ENCODE data around the gene KLHL18. TPM values are rescaled to one million over a fixed set of nuclear protein-coding genes. Genes with fewer than 3 reads are reported as not detected.
"Not testable (repeated sequence)": the region's sequence is repeated elsewhere in the genome, so short reads cannot be mapped to it uniquely, and the experiment has no call there.

Gene KLHL18
- total RNA-seq, 3 donors from 2014 or later (not counting 1 experiment from before 2014, with no cell fraction given) = 37.3 to 47.9 (median 45.2) TPM

DNA sequence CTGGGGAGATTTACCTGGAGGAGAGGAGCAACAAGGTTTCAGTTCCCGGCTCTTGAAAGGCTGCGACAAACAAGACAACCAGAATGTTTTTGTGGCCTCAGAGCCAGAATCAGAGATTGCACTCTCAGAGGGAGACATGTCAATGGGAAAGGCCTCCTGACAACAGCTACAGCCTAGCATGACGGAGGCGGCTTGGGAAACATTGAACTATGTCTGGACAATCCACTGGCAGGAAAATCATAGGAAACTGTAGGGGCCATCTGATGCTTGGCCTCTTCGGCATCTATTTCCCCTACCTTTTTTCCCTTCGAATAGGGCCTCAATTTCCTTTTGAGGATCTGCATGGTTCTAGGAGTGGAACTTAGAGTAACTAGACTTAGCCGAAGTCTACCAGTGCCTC, 84.9 kb downstream of the KLHL18 start:
- peaks cover 4 to 5% of the 10 kb centered on the region in 2 donors for H3K4me1 Mint-ChIP-seq
- no peak overlapping the region for H3K27ac ChIP-seq (ENCODE audit: low read length)
- no peaks in the 10 kb centered on the region for H3K9me3 ChIP-seq (ENCODE audit: control insufficient read depth, insufficient read depth, low read length)
- H3K4me3 ChIP-seq (ENCODE audit: low read length) = no peak overlapping the region
- H3K27me3 Mint-ChIP-seq (ENCODE audit: low read depth in 2 of 2) = peaks cover 0 to 9% of the 10 kb centered on the region in 2 donors
- ATAC-seq (no peak), DNase-seq (no peak)
- 94% methylated on average over 7 of the region's 7 CpGs for WGBS (ENCODE audit: insufficient coverage)
- no peak overlapping the region for H3K27ac Mint-ChIP-seq
- H3K4me3 Mint-ChIP-seq = no peak overlapping the region
- H3K27me3 ChIP-seq (ENCODE audit: control insufficient read depth, insufficient read depth, low read length) = peaks cover 4% of the 10 kb centered on the region
- intact Hi-C loops (cut with micrococcal nuclease) = no loop called here
- H3K36me3 Mint-ChIP-seq = no peaks in the 10 kb centered on the region
- H3K9me3 Mint-ChIP-seq = no peaks in the 10 kb centered on the region
- H3K36me3 ChIP-seq (ENCODE audit: control insufficient read depth, insufficient read depth, low read length) = no peaks in the 10 kb centered on the region
- H3K4me1 ChIP-seq (ENCODE audit: control insufficient read depth, insufficient read depth, low read length) = peaks cover 5% of the 10 kb centered on the region
- TF ChIP-seq, protein P1, sequence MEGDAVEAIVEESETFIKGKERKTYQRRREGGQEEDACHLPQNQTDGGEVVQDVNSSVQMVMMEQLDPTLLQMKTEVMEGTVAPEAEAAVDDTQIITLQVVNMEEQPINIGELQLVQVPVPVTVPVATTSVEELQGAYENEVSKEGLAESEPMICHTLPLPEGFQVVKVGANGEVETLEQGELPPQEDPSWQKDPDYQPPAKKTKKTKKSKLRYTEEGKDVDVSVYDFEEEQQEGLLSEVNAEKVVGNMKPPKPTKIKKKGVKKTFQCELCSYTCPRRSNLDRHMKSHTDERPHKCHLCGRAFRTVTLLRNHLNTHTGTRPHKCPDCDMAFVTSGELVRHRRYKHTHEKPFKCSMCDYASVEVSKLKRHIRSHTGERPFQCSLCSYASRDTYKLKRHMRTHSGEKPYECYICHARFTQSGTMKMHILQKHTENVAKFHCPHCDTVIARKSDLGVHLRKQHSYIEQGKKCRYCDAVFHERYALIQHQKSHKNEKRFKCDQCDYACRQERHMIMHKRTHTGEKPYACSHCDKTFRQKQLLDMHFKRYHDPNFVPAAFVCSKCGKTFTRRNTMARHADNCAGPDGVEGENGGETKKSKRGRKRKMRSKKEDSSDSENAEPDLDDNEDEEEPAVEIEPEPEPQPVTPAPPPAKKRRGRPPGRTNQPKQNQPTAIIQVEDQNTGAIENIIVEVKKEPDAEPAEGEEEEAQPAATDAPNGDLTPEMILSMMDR (IDR thresholded peaks at IDR 0.05) = no peak

DNA sequence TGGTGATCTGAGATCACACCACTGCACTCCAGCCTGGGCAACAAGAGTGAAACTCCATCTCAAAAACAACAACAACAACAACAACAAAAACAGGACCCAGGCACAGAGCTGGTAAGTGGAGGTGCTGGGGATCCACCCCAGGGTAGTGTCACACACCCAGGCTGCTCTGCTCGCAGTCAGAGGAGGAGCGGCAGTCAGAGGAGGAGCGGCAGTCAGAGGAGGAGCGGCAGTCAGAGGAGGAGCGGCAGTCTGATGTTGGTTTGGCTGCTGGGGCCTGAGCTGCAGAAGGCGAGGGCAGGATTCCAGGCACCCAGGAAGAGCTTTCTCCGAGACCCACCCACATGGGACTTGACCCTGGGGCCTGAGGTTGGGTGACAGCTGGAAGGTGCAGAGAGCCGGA, 87.3 kb downstream of the KLHL18 start:
- H3K27ac Mint-ChIP-seq; H3K4me3 ChIP-seq (ENCODE audit: low read length); intact Hi-C loops (cut with micrococcal nuclease): not testable (repeated sequence)

DNA sequence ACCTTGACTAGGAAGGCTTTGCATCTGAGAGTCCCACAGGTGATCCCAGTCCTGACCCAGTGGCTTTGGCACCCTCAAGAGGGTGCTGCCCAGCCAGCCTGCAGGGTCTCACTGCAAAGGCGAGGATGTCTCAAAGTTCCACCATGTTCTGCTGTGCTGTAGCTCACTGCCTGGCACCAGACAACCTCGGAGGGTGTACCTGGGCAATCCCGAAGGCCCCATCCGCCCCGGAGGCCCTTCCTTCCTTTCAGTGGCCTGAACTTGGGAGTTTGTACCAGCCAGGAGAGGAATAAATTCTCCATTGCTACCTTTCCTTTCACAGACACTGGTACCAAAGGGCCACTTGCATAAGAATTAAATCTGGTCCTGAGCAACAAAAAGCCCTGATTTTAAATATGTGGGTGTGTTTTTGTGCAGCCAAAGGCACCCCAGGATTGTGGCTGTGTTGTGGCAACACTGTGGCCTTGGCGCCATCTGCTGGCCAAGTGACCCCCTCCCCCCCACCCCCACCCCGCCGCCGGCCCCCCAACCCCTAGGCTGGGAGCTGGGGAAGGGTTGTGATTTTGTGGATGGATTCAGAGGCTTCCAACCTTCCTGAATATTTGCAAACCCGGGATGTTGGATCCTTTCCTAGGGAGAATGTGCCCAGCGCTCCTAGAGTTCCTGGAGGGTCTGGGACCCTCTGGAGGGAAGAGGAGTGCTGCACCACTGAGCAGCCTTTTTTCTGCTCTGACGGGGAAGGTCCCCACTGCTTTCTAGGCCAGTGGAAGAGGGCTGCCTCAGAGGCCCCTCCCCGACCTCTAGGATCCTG, 88.3 kb downstream of the KLHL18 start:
- intact Hi-C loops (cut with micrococcal nuclease) = no loop called here

More for the DNA sequence above, 87.3 kb downstream of the KLHL18 start:
- H3K27me3 ChIP-seq (ENCODE audit: control insufficient read depth, insufficient read depth, low read length); H3K36me3 Mint-ChIP-seq; H3K27ac ChIP-seq (ENCODE audit: low read length); DNase-seq; H3K9me3 ChIP-seq (ENCODE audit: control insufficient read depth, insufficient read depth, low read length); H3K4me3 Mint-ChIP-seq; H3K27me3 Mint-ChIP-seq (ENCODE audit: low read depth in 2 of 2); H3K36me3 ChIP-seq (ENCODE audit: control insufficient read depth, insufficient read depth, low read length); H3K9me3 Mint-ChIP-seq; H3K4me1 ChIP-seq (ENCODE audit: control insufficient read depth, insufficient read depth, low read length); H3K4me1 Mint-ChIP-seq; ATAC-seq: not testable (repeated sequence)
- WGBS (ENCODE audit: insufficient coverage) = 95% methylated on average over 8 of the region's 8 CpGs

DNA sequence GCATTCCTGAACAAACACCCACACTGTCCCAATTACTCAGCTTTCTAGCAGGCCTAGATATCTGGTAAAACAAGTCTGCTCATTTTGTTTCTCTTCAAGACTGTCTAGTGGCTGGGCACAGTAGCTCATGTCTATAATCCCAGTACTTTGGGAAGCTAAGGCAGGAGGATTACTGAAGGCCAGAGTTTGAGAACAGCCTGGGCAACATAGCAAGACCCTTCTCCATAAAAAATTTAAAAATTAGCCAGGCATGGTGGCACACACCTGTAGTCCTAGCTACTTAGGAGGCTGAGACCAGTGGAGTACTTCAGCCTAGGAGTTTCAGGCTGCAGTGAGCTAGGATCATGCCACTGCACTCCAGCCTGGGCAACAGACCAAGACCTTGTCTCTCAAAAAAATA, 91.8 kb downstream of the KLHL18 start:
- no peak overlapping the region for H3K4me3 Mint-ChIP-seq
- ATAC-seq = no peak
- TF ChIP-seq, protein P1 (IDR thresholded peaks at IDR 0.05) = no peak
- no peak for DNase-seq
- intact Hi-C loops (cut with micrococcal nuclease) = no loop called here
- no peak overlapping the region for H3K27ac ChIP-seq (ENCODE audit: low read length)
- no peaks in the 10 kb centered on the region for H3K36me3 ChIP-seq (ENCODE audit: control insufficient read depth, insufficient read depth, low read length)
- peaks cover 7 to 12% of the 10 kb centered on the region in 2 donors for H3K4me1 Mint-ChIP-seq
- H3K27ac Mint-ChIP-seq = no peak overlapping the region
- no peak overlapping the region for H3K4me3 ChIP-seq (ENCODE audit: low read length)
- H3K9me3 Mint-ChIP-seq = no peaks in the 10 kb centered on the region
- H3K36me3 Mint-ChIP-seq = no peaks in the 10 kb centered on the region
- no peaks in the 10 kb centered on the region for H3K9me3 ChIP-seq (ENCODE audit: control insufficient read depth, insufficient read depth, low read length)
- peaks cover 5% of the 10 kb centered on the region for H3K4me1 ChIP-seq (ENCODE audit: control insufficient read depth, insufficient read depth, low read length)
- peaks cover 4% of the 10 kb centered on the region for H3K27me3 ChIP-seq (ENCODE audit: control insufficient read depth, insufficient read depth, low read length)
- peaks cover 0 to 9% of the 10 kb centered on the region in 2 donors for H3K27me3 Mint-ChIP-seq (ENCODE audit: low read depth in 2 of 2)

More for the DNA sequence above, 88.3 kb downstream of the KLHL18 start:
- Mint-ChIP-seq H3K27me3 (ENCODE audit: low read depth in 2 of 2) (peaks cover 0 to 11% of the 10 kb centered on the region in 2 donors), H3K4me3 (no peak overlapping the region), H3K9me3 (no peaks in the 10 kb centered on the region), H3K4me1 (peaks cover 5 to 11% of the 10 kb centered on the region in 2 donors), H3K36me3 (no peaks in the 10 kb centered on the region), H3K27ac (no peak overlapping the region)
- ATAC-seq (no peak), DNase-seq (peak in 1 of 2 donors; percentile 62)
- 61% methylated on average over 8 of the region's 13 CpGs for WGBS (ENCODE audit: insufficient coverage)
- H3K36me3 ChIP-seq (ENCODE audit: control insufficient read depth, insufficient read depth, low read length) = no peaks in the 10 kb centered on the region
- H3K27ac ChIP-seq (ENCODE audit: low read length) = no peak overlapping the region
- TF ChIP-seq, protein P1 (IDR thresholded peaks at IDR 0.05) = peak; percentile 19
- H3K9me3 ChIP-seq (ENCODE audit: control insufficient read depth, insufficient read depth, low read length) = no peaks in the 10 kb centered on the region
- no peak overlapping the region for H3K4me3 ChIP-seq (ENCODE audit: low read length)
- no peaks in the 10 kb centered on the region for H3K4me1 ChIP-seq (ENCODE audit: control insufficient read depth, insufficient read depth, low read length)
- H3K27me3 ChIP-seq (ENCODE audit: control insufficient read depth, insufficient read depth, low read length) = peaks cover 4% of the 10 kb centered on the region
